Liver (tissue), 9 donors: ENCODE data around the gene FNBP1. TPM values are rescaled to one million over a fixed set of nuclear protein-coding genes. Genes with fewer than 3 reads are reported as not detected.

Experiments
- DNase-seq: peaks from one replicate; pipeline ENCODE4 v3.0.0-alpha.2; 2017; ENCODE audit warnings: low spot score
- H3K27ac ChIP-seq, 2 donors: one replicate each; pipeline ENCODE4 v1.7.0; 2013; ENCODE audit warnings: inconsistent platforms in 2 of 2, low read length in 2 of 2, control low read depth in 1 of 2, low read depth in 1 of 2, mild to moderate bottlenecking in 1 of 2
- H3K27me3 ChIP-seq, 4 donors: one replicate each; pipeline versions ENCODE4 v1.6.1 to v1.7.0; 2013; ENCODE audit warnings: low read length in 3 of 4, inconsistent platforms in 1 of 4, mild to moderate bottlenecking in 1 of 4, moderate library complexity in 1 of 4; ENCODE audit not compliant: control insufficient read depth in 4 of 4, insufficient read depth in 4 of 4
- H3K36me3 ChIP-seq, 4 donors: one replicate each; pipeline versions ENCODE4 v1.6.1 to v1.7.0; 2013; ENCODE audit warnings: low read length in 3 of 4, mild to moderate bottlenecking in 3 of 4, low read depth in 1 of 4, moderate library complexity in 1 of 4; ENCODE audit not compliant: control insufficient read depth in 4 of 4, insufficient read depth in 3 of 4
- H3K4me1 ChIP-seq, 4 donors: one replicate each; pipeline versions ENCODE4 v1.6.1 to v1.7.0; 2013; ENCODE audit warnings: low read length in 3 of 4, mild to moderate bottlenecking in 3 of 4, moderate library complexity in 1 of 4; ENCODE audit not compliant: control insufficient read depth in 4 of 4, insufficient read depth in 4 of 4
- H3K4me3 ChIP-seq, 3 donors: one replicate each; pipeline versions ENCODE4 v1.6.1 to v1.7.0; 2013; ENCODE audit warnings: low read length in 3 of 3, control low read depth in 1 of 3, low read depth in 1 of 3, mild to moderate bottlenecking in 1 of 3
- H3K9ac ChIP-seq, 2 donors: one replicate each; pipeline ENCODE4 v1.7.0; 2013; ENCODE audit warnings: low read length in 2 of 2, mild to moderate bottlenecking in 2 of 2, moderate library complexity in 2 of 2, control low read depth in 1 of 2, low read depth in 1 of 2
- H3K9me3 ChIP-seq, 4 donors: one replicate each; pipeline versions ENCODE4 v1.6.1 to v1.7.0; 2013; ENCODE audit warnings: low read length in 3 of 4; ENCODE audit not compliant: control insufficient read depth in 4 of 4
- ATF3 ChIP-seq: IDR thresholded peaks from 2 replicates; pipeline ENCODE4 v1.6.1; 2016; ENCODE audit warnings: antibody characterized with exemption
- CTCF ChIP-seq: fragments of 150-350 bp; IDR thresholded peaks from 2 replicates; pipeline ENCODE4 v1.5.1; 2017; ENCODE audit warnings: improper control_type of control experiment, low read depth, low read length; ENCODE audit not compliant: missing input control
- EGR1 ChIP-seq, 2 donors: IDR thresholded peaks; 2 replicates each; pipeline ENCODE4 v1.6.1; 2016 to 2018; ENCODE audit warnings: antibody characterized with exemption in 2 of 2, low read depth in 2 of 2
- FOXA1 ChIP-seq: IDR thresholded peaks from 2 replicates; pipeline ENCODE4 v1.6.1; 2016; ENCODE audit warnings: antibody characterized with exemption
- FOXA2 ChIP-seq: IDR thresholded peaks from 2 replicates; pipeline ENCODE4 v1.6.1; 2016; ENCODE audit warnings: antibody characterized with exemption
- GABPA ChIP-seq, 2 donors: IDR thresholded peaks in 1 of 2; conservative IDR thresholded peaks in 1 of 2; 2 replicates each; pipeline ENCODE4 v1.6.1; 2016; ENCODE audit warnings: antibody characterized with exemption in 2 of 2, mild to moderate bottlenecking in 1 of 2, moderate library complexity in 1 of 2
- HNF4G ChIP-seq: IDR thresholded peaks from 2 replicates; pipeline ENCODE4 v1.6.1; 2016; ENCODE audit warnings: antibody characterized with exemption
- JUND ChIP-seq, 2 donors: IDR thresholded peaks; 2 replicates each; pipeline ENCODE4 v1.6.1; 2016; ENCODE audit warnings: antibody characterized with exemption in 2 of 2
- MAX ChIP-seq: IDR thresholded peaks from 2 replicates; pipeline ENCODE4 v1.6.1; 2016; ENCODE audit warnings: antibody characterized with exemption
- NR2F2 ChIP-seq: IDR thresholded peaks from 2 replicates; pipeline ENCODE4 v1.6.1; 2016; ENCODE audit warnings: antibody characterized with exemption
- RAD21 ChIP-seq, 2 donors: IDR thresholded peaks; 2 replicates each; pipeline ENCODE4 v1.6.1; 2016; ENCODE audit warnings: antibody characterized with exemption in 2 of 2, mild to moderate bottlenecking in 2 of 2
- REST ChIP-seq: IDR thresholded peaks from 2 replicates; pipeline ENCODE4 v1.6.1; 2016; ENCODE audit warnings: antibody characterized with exemption, mild to moderate bottlenecking
- RXRA ChIP-seq, 2 donors: IDR thresholded peaks; 2 replicates each; pipeline ENCODE4 v1.6.1; 2017 to 2018; ENCODE audit warnings: antibody characterized with exemption in 2 of 2, mild to moderate bottlenecking in 1 of 2
- SP1 ChIP-seq: IDR thresholded peaks from 2 replicates; pipeline ENCODE4 v1.6.1; 2018; ENCODE audit warnings: antibody characterized with exemption, mild to moderate bottlenecking
- TAF1 ChIP-seq: conservative IDR thresholded peaks from 2 replicates; pipeline ENCODE4 v1.6.1; 2016; ENCODE audit warnings: antibody characterized with exemption, mild to moderate bottlenecking
- YY1 ChIP-seq: IDR thresholded peaks from 2 replicates; pipeline ENCODE4 v1.6.1; 2016; ENCODE audit warnings: antibody characterized with exemption, mild to moderate bottlenecking
- ZBTB33 ChIP-seq: IDR thresholded peaks from 2 replicates; pipeline ENCODE4 v1.6.1; 2016; ENCODE audit warnings: antibody characterized with exemption
- WGBS: extraction: QIAGEN DNeasy Blood & Tissue Kit; methylation state at CpG from one replicate; pipeline ENCODE4 v1.1.7; 2013; 5-methylcytosine and 5-hydroxymethylcytosine counted together
- polyA plus RNA-seq, 2 donors: library from polyadenylated mRNA; stranded (reverse) in 1 of 2; unstranded in 1 of 2; fragments of 200-250 nt in 1 of 2; fragments of >200 nt in 1 of 2; fragmentation: Nextera tagmentation in 1 of 2; extraction: Ambion mirVana in 1 of 2; gene quantifications; one replicate each; pipeline versions ENCODE4 v1.2.1 to v1.2.3, GENCODE V29; 2013 to 2015
- total RNA-seq, 2 donors: library from RNA; depleted of rRNA; stranded (reverse); fragments of >200 nt; gene quantifications; one replicate each; pipeline ENCODE4 v1.2.3, GENCODE V29; 2014
- donor health status: healthy.
- donor health status: healthy.
- donor health status: healthy.
- donor health status: healthy.
- donor health status: healthy.

FNBP1 gene
- total and polyA plus RNA-seq, 4 donors = 6.6 to 15.6 (median 12.3) TPM

GRCh38 chr9:129895376-129896268 lies 147.4 kb downstream of the FNBP1 start:
- Histone ChIP-seq H3K4me3 (no peak overlapping the region), H3K9me3 (no peaks in the 10 kb centered on the region), H3K4me1 (peaks cover 0 to 3% (median 1%) of the 10 kb centered on the region in 4 donors), H3K9ac (no peak overlapping the region), H3K27me3 (no peaks in the 10 kb centered on the region), H3K36me3 (peaks cover 2 to 29% (median 10%) of the 10 kb centered on the region in 4 donors), H3K27ac (no peak overlapping the region)
- WGBS = 93% methylated on average over 17 of the region's 17 CpGs
- DNase-seq = no peak
- no peak for TF ChIP-seq ATF3
- no peak for TF ChIP-seq GABPA (IDR thresholded peaks at IDR 0.05 in 1 of 2, conservative IDR thresholded peaks at IDR 0.05 in 1 of 2)
- no peak for TF ChIP-seq REST
- no peak for TF ChIP-seq RXRA (IDR thresholded peaks at IDR 0.05)
- no peak for TF ChIP-seq MAX
- TF ChIP-seq ZBTB33 = no peak
- TF ChIP-seq FOXA1 = no peak
- no peak for TF ChIP-seq SP1
- no peak for TF ChIP-seq HNF4G
- TF ChIP-seq CTCF = no peak

GRCh38 chr9:129894120-129894823 lies 148.7 kb downstream of the FNBP1 start:
- Histone ChIP-seq H3K36me3 (peaks cover 0 to 24% (median 5%) of the 10 kb centered on the region in 4 donors), H3K27me3 (no peaks in the 10 kb centered on the region), H3K9me3 (no peaks in the 10 kb centered on the region), H3K27ac (no peak overlapping the region), H3K4me3 (no peak overlapping the region), H3K4me1 (peaks cover 0 to 5% (median 2%) of the 10 kb centered on the region in 4 donors), H3K9ac (no peak overlapping the region)
- TF ChIP-seq GABPA (IDR thresholded peaks at IDR 0.05 in 1 of 2, conservative IDR thresholded peaks at IDR 0.05 in 1 of 2) = no peak
- no peak for TF ChIP-seq TAF1
- no peak for TF ChIP-seq ZBTB33
- no peak for TF ChIP-seq RXRA (IDR thresholded peaks at IDR 0.05)
- no peak for TF ChIP-seq FOXA2
- no peak for TF ChIP-seq ATF3
- no peak for TF ChIP-seq HNF4G
- no peak for TF ChIP-seq SP1
- no peak for TF ChIP-seq NR2F2
- TF ChIP-seq RAD21 (IDR thresholded peaks at IDR 0.05) = no peak
- TF ChIP-seq YY1 = no peak
- TF ChIP-seq EGR1 (IDR thresholded peaks at IDR 0.05; ENCODE audit: low read depth in 2 of 2) = no peak
- TF ChIP-seq JUND (IDR thresholded peaks at IDR 0.05) = no peak
- 94% methylated on average over 9 of the region's 9 CpGs for WGBS
- DNase-seq = no peak
